IMR-90 (cell line): Measurements from ENCODE around the gene MYH9. TPM values are rescaled to one million over a fixed set of nuclear protein-coding genes. Genes with fewer than 3 reads are reported as not detected.

ENCODE experiments used
- ATAC-seq: fragments of 200-7000 bp; cut with Tn5 transposase; 2 replicates; pipeline ENCODE4 v1.9.1; 2020; ENCODE audit warnings: low read depth, mild to moderate bottlenecking, moderate library complexity
- BruUV-seq: library from RNA; stranded (reverse); fragments of 400-500 nt; replicated peaks from 2 replicates; lab custom pipeline; 2021; lab: Mats Ljungman, UMichigan
- CTCF ChIA-PET: fragments of 300-600 bp; formaldehyde crosslinking; extraction: SDS; loops from one replicate; lab custom pipeline; 2021; ENCODE audit warnings: antibody characterized with exemption; lab: Yijun Ruan, JAX
- POLR2A ChIA-PET: fragments of 300-600 bp; sonication (Branson Sonifier 250); formaldehyde crosslinking; loops from one replicate; lab custom pipeline; 2022; ENCODE audit warnings: antibody characterized with exemption; ENCODE audit not compliant: unreplicated experiment; lab: Charles Lee
- DNase-seq: peaks from one replicate; pipeline ENCODE4 v3.0.0; 2013
- H2AFZ ChIP-seq: replicated peaks from 2 replicates; pipeline ENCODE3; 2013; ENCODE audit warnings: low read length, mild to moderate bottlenecking; ENCODE audit not compliant: poor library complexity
- H2AK5ac ChIP-seq: 2 replicates; pipeline ENCODE4 v1.6.1; 2013; ENCODE audit warnings: low read depth, low read length, inconsistent platforms
- H2AK9ac ChIP-seq: replicated peaks from 2 replicates; pipeline ENCODE3; 2013; ENCODE audit warnings: mild to moderate bottlenecking, low read depth, low read length, moderate library complexity; ENCODE audit not compliant: poor library complexity
- H2BK120ac ChIP-seq: 2 replicates; pipeline ENCODE4 v1.6.1; 2013; ENCODE audit warnings: low read depth, low read length, inconsistent platforms
- H2BK15ac ChIP-seq: 3 replicates; pipeline ENCODE4 v1.6.1; 2013; ENCODE audit warnings: low read depth, low read length, inconsistent platforms
- H2BK20ac ChIP-seq: 2 replicates; pipeline ENCODE4 v1.6.1; 2013; ENCODE audit warnings: low read depth, mild to moderate bottlenecking, inconsistent platforms, low read length, moderate library complexity
- H2BK5ac ChIP-seq: 2 replicates; pipeline ENCODE4 v1.6.1; 2013; ENCODE audit warnings: mild to moderate bottlenecking, low read depth, low read length, inconsistent platforms; ENCODE audit not compliant: poor library complexity, severe bottlenecking
- H3K14ac ChIP-seq: replicated peaks from 2 replicates; pipeline ENCODE4 v1.6.1; 2013; ENCODE audit warnings: low read depth, low read length, inconsistent platforms
- H3K18ac ChIP-seq: 2 replicates; pipeline ENCODE4 v1.6.1; 2013; ENCODE audit warnings: low read depth, low read length, control low read depth
- H3K23ac ChIP-seq: 2 replicates; pipeline ENCODE4 v1.6.1; 2013; ENCODE audit warnings: low read depth, low read length, inconsistent platforms
- H3K27ac ChIP-seq: 2 replicates; pipeline ENCODE4 v1.5.1; 2013; ENCODE audit warnings: mild to moderate bottlenecking, control low read depth, low read length; ENCODE audit not compliant: insufficient read depth
- H3K27me3 ChIP-seq: 2 replicates; pipeline ENCODE4 v1.6.1; 2013; ENCODE audit warnings: low read length; ENCODE audit not compliant: control insufficient read depth, insufficient read depth
- H3K36me3 ChIP-seq: 2 replicates; pipeline ENCODE4 v1.6.1; 2013; ENCODE audit warnings: low read length, mixed read lengths; ENCODE audit not compliant: control insufficient read depth, insufficient read depth
- H3K4ac ChIP-seq: 2 replicates; pipeline ENCODE4 v1.6.1; 2013; ENCODE audit warnings: low read depth, low read length, inconsistent platforms
- H3K4me1 ChIP-seq: 2 replicates; pipeline ENCODE4 v1.6.1; 2013; ENCODE audit warnings: low read length, mixed read lengths; ENCODE audit not compliant: control insufficient read depth, insufficient read depth
- H3K4me2 ChIP-seq: 2 replicates; pipeline ENCODE4 v1.6.1; 2013; ENCODE audit warnings: low read depth, mild to moderate bottlenecking, control low read depth, low read length, moderate library complexity
- H3K4me3 ChIP-seq: 2 replicates; pipeline ENCODE4 v1.5.1; 2013; ENCODE audit warnings: low read depth, mild to moderate bottlenecking, control low read depth, low read length, moderate library complexity; ENCODE audit not compliant: insufficient read depth
- H3K56ac ChIP-seq: 2 replicates; pipeline ENCODE4 v1.6.1; 2013; ENCODE audit warnings: low read length, inconsistent platforms; ENCODE audit not compliant: insufficient read depth; ENCODE audit errors: extremely low read depth
- H3K79me1 ChIP-seq, 2 experiments: 2 replicates each; pipeline ENCODE4 v1.6.1; 2013; ENCODE audit warnings: low read length in 2 of 2, inconsistent platforms in 1 of 2, low read depth in 1 of 2
- H3K9ac ChIP-seq: 2 replicates; pipeline ENCODE4 v1.6.1; 2013; ENCODE audit warnings: low read depth, low read length, control low read depth
- H3K9me1 ChIP-seq: 2 replicates; pipeline ENCODE4 v1.6.1; 2013; ENCODE audit warnings: low read length, inconsistent platforms; ENCODE audit not compliant: insufficient read depth
- H3K9me3 ChIP-seq: 2 replicates; pipeline ENCODE4 v1.6.1; 2013; ENCODE audit warnings: low read length; ENCODE audit not compliant: control insufficient read depth, insufficient read depth
- H4K20me1 ChIP-seq: 2 replicates; pipeline ENCODE4 v1.6.1; 2013; ENCODE audit warnings: low read length, inconsistent platforms; ENCODE audit not compliant: insufficient read depth
- H4K5ac ChIP-seq: 2 replicates; pipeline ENCODE4 v1.6.1; 2013; ENCODE audit warnings: mild to moderate bottlenecking, low read depth, low read length, control low read depth
- H4K8ac ChIP-seq, 2 experiments: 2 replicates each; pipeline ENCODE4 v1.6.1; 2013; ENCODE audit warnings: low read depth in 2 of 2, low read length in 2 of 2, control low read depth in 1 of 2, inconsistent platforms in 1 of 2
- H4K91ac ChIP-seq: 2 replicates; pipeline ENCODE4 v1.6.1; 2013; ENCODE audit warnings: low read depth, low read length, inconsistent platforms; ENCODE audit not compliant: insufficient read depth
- FOS ChIP-seq: fragments of 150-350 bp; IDR thresholded peaks from 2 replicates; pipeline ENCODE4 v1.6.1; 2016; ENCODE audit warnings: low read depth, low read length
- MXI1 ChIP-seq: IDR thresholded peaks from 2 replicates; pipeline ENCODE4 v1.6.1; 2012; ENCODE audit warnings: low read depth, mild to moderate bottlenecking, low read length, moderate library complexity, borderline replicate concordance
- whole genome bisulfite sequencing, 2 experiments: methylation state at CpG; one replicate each; pipeline versions ENCODE4 v1.1.5 to v1.1.7; 2013; ENCODE audit warnings: missing lambda C conversion rate in 2 of 2; ENCODE audit not compliant: insufficient read length in 1 of 2; ENCODE audit errors: extremely low coverage in 2 of 2; 5-methylcytosine and 5-hydroxymethylcytosine counted together
- dilution Hi-C: fragments of 300-500 bp; cut with HindIII; formaldehyde crosslinking; loops from one replicate; pipeline ENCODE4 v1.14.3; 2018; ENCODE audit warnings: low sequenced_read_pairs; ENCODE audit not compliant: unreplicated experiment
- in situ Hi-C: fragments of 300-500 bp; cut with MboI; formaldehyde crosslinking; loops from 3 replicates; pipeline ENCODE4 v1.14.3; 2019; ENCODE audit warnings: low sequenced_read_pairs, inconsistent platforms, mixed read lengths
- intact Hi-C: fragments of 100-400 bp; cut with micrococcal nuclease; formaldehyde crosslinking; loops from 2 replicates; pipeline ENCODE4 v1.10.0; 2022
- polyA plus RNA-seq, 3 experiments: library from polyadenylated mRNA; depleted of rRNA; stranded (reverse); fragments of >200 nt; gene quantifications; 2 replicates each; pipeline ENCODE4 v1.2.3, GENCODE V29; 2012; ENCODE audit warnings: low replicate concordance in 1 of 3
- total RNA-seq: library from RNA; depleted of rRNA; stranded (reverse); fragments of >200 nt; gene quantifications from 2 replicates; pipeline ENCODE4 v1.2.3, GENCODE V29; 2012

The MYH9 gene
- total and polyA plus RNA-seq, 2 of the 4 experiments (the other 2 are of a cell fraction): 475 to 554 TPM

DNA sequence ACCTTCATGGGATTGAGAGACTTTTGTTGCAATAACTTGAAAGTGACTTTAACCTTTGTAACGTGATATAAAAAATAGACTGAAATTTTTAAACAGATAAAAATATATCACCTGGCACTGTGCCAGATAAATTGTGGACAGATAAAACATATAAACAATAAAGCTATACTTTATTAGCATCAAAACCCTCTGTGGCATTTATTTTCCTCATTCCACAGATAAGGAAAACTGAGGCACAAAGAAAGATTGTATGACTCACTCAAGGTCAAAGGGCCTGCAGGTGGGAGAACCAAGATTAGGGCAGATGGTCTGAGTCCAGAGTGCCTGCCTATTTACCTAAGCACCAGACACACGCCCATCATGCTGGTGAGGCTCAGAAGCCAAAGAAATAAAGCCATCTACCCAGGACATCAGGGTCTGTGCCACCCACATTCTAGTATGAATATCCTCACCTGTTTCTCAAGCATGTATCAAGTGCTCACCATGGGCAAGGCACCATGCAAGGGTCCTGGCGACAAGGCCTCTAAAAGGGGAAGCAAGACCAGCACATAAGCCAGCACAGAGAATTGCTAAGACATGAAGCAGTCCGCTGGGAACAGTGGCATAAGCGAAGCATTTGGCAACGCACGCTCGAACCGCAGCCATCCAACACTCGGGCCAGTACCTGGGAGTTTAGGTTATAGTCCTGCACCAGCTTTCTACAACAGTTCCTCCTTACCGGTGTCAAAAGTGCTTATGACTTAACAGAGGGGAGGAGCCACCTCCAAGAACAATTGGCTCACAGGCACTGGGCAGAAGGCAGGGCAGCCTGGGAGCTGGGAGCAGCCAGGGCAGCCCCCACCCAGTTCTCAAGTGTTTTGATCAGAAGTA lies 17.6 kb downstream of the MYH9 start:
- BruUV-seq: no TSS peak
- H3K9me3 ChIP-seq: no peaks in the 10 kb centered on the region
- ChIA-PET CTCF (interaction anchor here (1.0 kb wide), 1 partner anchor 69 kb away, joined by 3 read pairs; no protein-coding TSS in a partner anchor), POLR2A (interaction anchor here (0.5 kb wide), 1 partner anchor 133 kb away, joined by 3 read pairs; no protein-coding TSS in a partner anchor)
- no peak for TF ChIP-seq MXI1
- TF ChIP-seq FOS: 0 out of 2 replicates have a peak, but pooled peaks have one; percentile 33
- peaks cover 51% of the 10 kb centered on the region for H3K9me1 ChIP-seq
- dilution Hi-C loops: no loop called here
- no peak overlapping the region for H3K56ac ChIP-seq
- H3K4ac ChIP-seq: peak overlapping the region; percentile 40; the same call in 1 of the 2 replicates
- WGBS, 2 experiments: 89% methylated on average over 3 of the region's 11 CpGs; no CpG with 5 or more reads in 1 of the 2 experiments
- H2BK20ac ChIP-seq: peak overlapping the region; percentile 18; the same call in 1 of the 2 replicates
- peaks cover 100% of the 10 kb centered on the region for H4K20me1 ChIP-seq
- H2BK120ac ChIP-seq: peak overlapping the region; percentile 21; the same call in 1 of the 2 replicates
- peaks cover 0 to 50% of the 10 kb centered on the region in 2 experiments; a peak in 2 of 4 replicates for H3K79me1 ChIP-seq
- H4K5ac ChIP-seq: no peak overlapping the region; the same call in 1 of the 2 replicates
- peak; percentile 6 for ATAC-seq
- intact Hi-C loops: loop anchor here (5.0 kb wide), 1 partner anchor 97 kb away; no protein-coding TSS in a partner anchor
- H3K36me3 ChIP-seq: peaks cover 46% of the 10 kb centered on the region
- peak overlapping the region; percentile 51; the same call in 1 of the 2 replicates for H3K9ac ChIP-seq
- DNase-seq: peak; percentile 41
- peak overlapping the region; percentile 92 for H2BK5ac ChIP-seq
- H2AFZ ChIP-seq: no peak overlapping the region
- H3K27me3 ChIP-seq: no peaks in the 10 kb centered on the region
- 0 out of 4 replicates have a peak overlapping the region, but pooled peaks have one; percentile 15 to 81 for H4K8ac ChIP-seq
- no peak overlapping the region for H4K91ac ChIP-seq
- H3K4me1 ChIP-seq: peaks cover 66% of the 10 kb centered on the region
- H3K27ac ChIP-seq: peak overlapping the region; percentile 72
- peak overlapping the region; percentile 18; the same call in 1 of the 3 replicates for H2BK15ac ChIP-seq
- 0 out of 2 replicates have a peak overlapping the region, but pooled peaks have one; percentile 18 for H3K14ac ChIP-seq
- H2AK9ac ChIP-seq: no peak overlapping the region
- H2AK5ac ChIP-seq: peak overlapping the region; percentile 44; the same call in 1 of the 2 replicates
- no peak overlapping the region for H3K4me3 ChIP-seq
- H3K18ac ChIP-seq: peak overlapping the region; percentile 16; the same call in 1 of the 2 replicates
- in situ Hi-C loops: no loop called here
- peak overlapping the region; percentile 61 for H3K4me2 ChIP-seq
- H3K23ac ChIP-seq: peak overlapping the region; percentile 44; the same call in 1 of the 2 replicates
